ENCODE measurements around the gene ZMYM2.

The ZMYM2 gene

GRCh38 chr13:20137875-20138274 lies 179.3 kb downstream of the ZMYM2 start:
- no peak for DNase-seq

GRCh38 chr13:20140487-20140886 lies 182.0 kb downstream of the ZMYM2 start:
- no peak for DNase-seq
